Pancreas (tissue), 10 donors: ENCODE results near the gene CDH4. TPM values are rescaled to one million over a fixed set of nuclear protein-coding genes. Genes with fewer than 3 reads are reported as not detected.

Experiments
- ATAC-seq, 4 donors: fragments of 200-7000 bp; cut with Tn5 transposase; one replicate each; pipeline versions ENCODE4 v1.8.0 to v1.9.1; 2020; ENCODE audit warnings: mild to moderate bottlenecking in 4 of 4, moderate library complexity in 4 of 4
- DNase-seq, 6 donors: peaks; one replicate each; pipeline ENCODE4 v3.0.0-alpha.2; 2020
- FAIRE-seq: peaks from 2 replicates; lab custom pipeline; 2012; peaks lifted over from hg19 to GRCh38; lab: Jason Lieb, UNC
- H3K27ac ChIP-seq, 4 donors: fragments of 200-600 bp; sonication (generic); 1 replicate in 3 of 4; 2 replicates in 1 of 4; pipeline versions ENCODE4 v1.5.0 to v1.8.0; 2020
- H3K27me3 ChIP-seq, 4 donors: fragments of 200-600 bp; one replicate each; pipeline ENCODE4 v1.8.0; 2021
- H3K36me3 ChIP-seq, 3 donors: fragments of 200-600 bp; sonication (generic) in 1 of 3; one replicate each; pipeline versions ENCODE4 v1.5.0 to v1.8.0; 2020 to 2021
- H3K4me1 ChIP-seq, 3 donors: fragments of 200-600 bp; one replicate each; pipeline ENCODE4 v1.8.0; 2021
- H3K4me3 ChIP-seq, 4 donors: fragments of 200-600 bp; sonication (generic) in 2 of 4; one replicate each; pipeline versions ENCODE4 v1.5.0 to v1.8.0; 2020 to 2021
- H3K9me3 ChIP-seq, 4 donors: fragments of 200-600 bp; one replicate each; pipeline ENCODE4 v1.8.0; 2021
- WGBS, 2 donors: extraction: QIAGEN DNeasy Blood & Tissue Kit; methylation state at CpG; one replicate each; pipeline ENCODE4 v1.1.7; 2013; 5-methylcytosine and 5-hydroxymethylcytosine counted together
- intact Hi-C, 3 donors: fragments of 100-400 bp; cut with DNase I; formaldehyde crosslinking; loops; one replicate each; pipeline versions ENCODE4 v1.11.1 to v1.14.2; 2022
- polyA plus RNA-seq, 2 donors: library from polyadenylated mRNA; stranded (reverse); fragments of 200-250 nt; gene quantifications; one replicate each; pipeline ENCODE4 v1.2.3, GENCODE V29; 2013
- total RNA-seq, 6 donors: library from RNA; stranded (reverse); fragmentation: NEBNext Ultra II Directional in 4 of 6; extraction: Animal tissue kit (Norgen Biotek cat#: 25700) in 4 of 6; gene quantifications; one replicate each; pipeline versions ENCODE4 v1.2.1 to v1.2.4, GENCODE V29; 2021 to 2023
- TF ChIP-seq, protein P1 (sequence below), 4 donors: fragments of 200-600 bp; sonication (generic) in 3 of 4; IDR thresholded peaks; one replicate each; pipeline versions ENCODE4 v1.5.0 to v1.8.0; 2021; ENCODE audit warnings: antibody characterized with exemption in 4 of 4
- donor health status: healthy with polysubstance abuse.
- donor health status: DM: no; HTN: no; CAD: no; lungs with moderate emphysema.
- donor health status: DM: no; HTN: no; CAD: no.
- donor health status: control.
- donor health status: control.
- donor health status: Bipolar disorder and iron deficiency.
- donor health status: DM: yes; HTN: yes; CAD: no.
- donor health status: DM: no; HTN: no; CAD: no.
- donor health status: DM: no; HTN: no; CAD: no.
- donor health status: DM: yes; HTN: yes; CAD: no.

CDH4 gene
- total and polyA plus RNA-seq, 8 donors = 0.04 to 1.4 (median 0.27) TPM

DNA sequence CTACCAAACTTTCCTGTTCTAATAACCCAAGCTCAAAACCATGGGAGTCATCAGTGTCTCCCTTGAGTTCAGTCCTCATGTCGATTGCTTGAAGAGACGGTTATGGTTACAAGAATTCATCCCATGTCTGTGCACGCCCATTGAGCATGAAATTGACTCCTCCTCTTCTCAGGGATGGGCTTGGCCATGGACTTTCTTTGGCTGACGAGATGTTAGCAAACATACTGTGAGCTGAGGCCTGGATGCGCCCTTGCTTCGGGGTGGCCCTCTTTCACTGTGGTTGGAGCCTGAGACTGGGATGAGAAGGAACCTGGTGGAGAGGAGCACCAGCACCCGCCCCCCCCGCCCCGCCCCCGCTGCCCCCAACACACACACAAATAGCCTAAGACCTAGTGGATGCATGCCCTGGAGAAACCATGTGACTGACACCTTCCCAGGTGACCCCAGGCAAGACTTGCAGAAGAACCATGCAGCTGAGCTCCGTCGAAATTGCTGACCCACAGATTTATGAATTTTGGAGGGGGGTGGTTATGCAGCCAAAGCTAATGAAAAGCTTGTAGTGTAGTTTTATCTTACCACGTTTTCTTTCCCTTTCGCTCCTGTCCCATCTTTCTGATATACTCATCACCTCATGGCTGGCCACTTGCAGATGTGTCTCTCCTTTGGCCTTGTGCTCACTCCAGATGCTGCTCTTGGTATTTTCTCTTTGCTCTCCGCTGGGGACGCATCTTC is 231.4 kb downstream of the CDH4 start:
- H3K27ac ChIP-seq = no peak overlapping the region
- TF ChIP-seq, protein P1, sequence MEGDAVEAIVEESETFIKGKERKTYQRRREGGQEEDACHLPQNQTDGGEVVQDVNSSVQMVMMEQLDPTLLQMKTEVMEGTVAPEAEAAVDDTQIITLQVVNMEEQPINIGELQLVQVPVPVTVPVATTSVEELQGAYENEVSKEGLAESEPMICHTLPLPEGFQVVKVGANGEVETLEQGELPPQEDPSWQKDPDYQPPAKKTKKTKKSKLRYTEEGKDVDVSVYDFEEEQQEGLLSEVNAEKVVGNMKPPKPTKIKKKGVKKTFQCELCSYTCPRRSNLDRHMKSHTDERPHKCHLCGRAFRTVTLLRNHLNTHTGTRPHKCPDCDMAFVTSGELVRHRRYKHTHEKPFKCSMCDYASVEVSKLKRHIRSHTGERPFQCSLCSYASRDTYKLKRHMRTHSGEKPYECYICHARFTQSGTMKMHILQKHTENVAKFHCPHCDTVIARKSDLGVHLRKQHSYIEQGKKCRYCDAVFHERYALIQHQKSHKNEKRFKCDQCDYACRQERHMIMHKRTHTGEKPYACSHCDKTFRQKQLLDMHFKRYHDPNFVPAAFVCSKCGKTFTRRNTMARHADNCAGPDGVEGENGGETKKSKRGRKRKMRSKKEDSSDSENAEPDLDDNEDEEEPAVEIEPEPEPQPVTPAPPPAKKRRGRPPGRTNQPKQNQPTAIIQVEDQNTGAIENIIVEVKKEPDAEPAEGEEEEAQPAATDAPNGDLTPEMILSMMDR (IDR thresholded peaks at IDR 0.05) = no peak
- FAIRE-seq (no peak), DNase-seq (no peak), ATAC-seq (no peak)
- intact Hi-C loops = no loop called here
- no peaks in the 10 kb centered on the region for H3K9me3 ChIP-seq
- no peaks in the 10 kb centered on the region for H3K36me3 ChIP-seq
- no peak overlapping the region for H3K4me3 ChIP-seq
- H3K27me3 ChIP-seq = no peaks in the 10 kb centered on the region
- WGBS, 2 donors = 60 to 72% methylated on average over 16 of the region's 16 CpGs
- H3K4me1 ChIP-seq = no peaks in the 10 kb centered on the region

DNA sequence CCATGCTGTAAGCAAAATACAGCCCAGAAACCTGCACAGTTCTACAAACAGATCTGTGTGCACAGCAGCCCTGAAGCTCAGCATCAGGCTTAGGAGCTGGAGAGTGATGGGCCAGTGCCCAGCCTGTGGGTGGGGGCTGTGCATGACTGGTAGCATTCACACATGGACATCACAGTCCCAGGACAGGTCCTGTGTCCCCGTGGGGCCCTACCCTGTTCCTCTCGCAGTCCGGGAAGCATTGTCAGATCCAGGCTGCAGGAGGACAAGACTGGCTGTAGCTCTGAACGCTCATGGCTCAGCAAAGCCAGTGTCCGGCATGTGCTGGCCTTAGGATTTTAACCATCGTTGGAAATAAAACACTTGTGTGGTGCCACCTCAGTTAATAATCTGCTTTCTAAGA is 234.1 kb downstream of the CDH4 start:
- H3K4me3 ChIP-seq = no peak overlapping the region
- TF ChIP-seq, protein P1 (IDR thresholded peaks at IDR 0.05) = no peak
- no peaks in the 10 kb centered on the region for H3K4me1 ChIP-seq
- FAIRE-seq (no peak), DNase-seq (no peak), ATAC-seq (no peak)
- no peak overlapping the region for H3K27ac ChIP-seq
- WGBS, 2 donors = 69 to 81% methylated on average over 6 of the region's 6 CpGs
- no peaks in the 10 kb centered on the region for H3K27me3 ChIP-seq
- intact Hi-C loops = no loop called here
- H3K36me3 ChIP-seq = no peaks in the 10 kb centered on the region
- no peaks in the 10 kb centered on the region for H3K9me3 ChIP-seq

DNA sequence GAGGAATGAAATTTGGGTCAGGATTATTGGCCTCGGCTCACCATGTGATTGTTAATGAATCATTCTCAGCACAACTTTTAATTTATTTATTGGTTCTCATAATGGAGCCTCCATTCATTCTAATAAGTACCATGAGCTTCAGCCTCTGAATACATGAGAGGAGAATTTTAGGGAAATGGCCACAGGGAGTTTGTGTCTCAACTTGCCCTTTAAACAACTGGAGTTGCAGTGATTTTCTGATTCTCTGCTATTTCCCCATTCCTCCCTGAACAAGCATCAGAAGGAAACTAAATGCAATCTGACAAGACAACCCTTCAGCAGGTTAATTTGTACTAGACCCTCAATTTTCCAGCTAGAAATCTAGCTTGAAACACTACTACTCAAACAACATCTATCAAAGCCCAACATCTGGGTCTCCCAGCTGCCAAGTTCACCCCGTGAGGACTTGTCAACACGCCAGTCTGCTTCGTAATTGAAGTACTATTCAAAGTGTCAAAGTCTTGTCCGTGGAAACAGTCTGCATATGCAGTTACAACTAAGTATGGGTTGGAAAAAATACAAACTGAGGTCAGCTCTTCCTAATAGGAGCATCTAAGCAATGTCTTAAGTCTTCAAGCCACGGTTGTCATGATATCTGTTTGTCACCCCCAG is 235.4 kb downstream of the CDH4 start:
- no peak for ATAC-seq
- DNase-seq = no peak
- no peak for FAIRE-seq
- intact Hi-C loops = no loop called here
- no peaks in the 10 kb centered on the region for H3K27me3 ChIP-seq
- no peaks in the 10 kb centered on the region for H3K36me3 ChIP-seq
- no peaks in the 10 kb centered on the region for H3K9me3 ChIP-seq
- WGBS, 2 donors = 27 to 36% methylated on average over 6 of the region's 6 CpGs
- no peak overlapping the region for H3K27ac ChIP-seq
- TF ChIP-seq, protein P1 (IDR thresholded peaks at IDR 0.05) = no peak
- no peak overlapping the region for H3K4me3 ChIP-seq
- no peaks in the 10 kb centered on the region for H3K4me1 ChIP-seq

DNA sequence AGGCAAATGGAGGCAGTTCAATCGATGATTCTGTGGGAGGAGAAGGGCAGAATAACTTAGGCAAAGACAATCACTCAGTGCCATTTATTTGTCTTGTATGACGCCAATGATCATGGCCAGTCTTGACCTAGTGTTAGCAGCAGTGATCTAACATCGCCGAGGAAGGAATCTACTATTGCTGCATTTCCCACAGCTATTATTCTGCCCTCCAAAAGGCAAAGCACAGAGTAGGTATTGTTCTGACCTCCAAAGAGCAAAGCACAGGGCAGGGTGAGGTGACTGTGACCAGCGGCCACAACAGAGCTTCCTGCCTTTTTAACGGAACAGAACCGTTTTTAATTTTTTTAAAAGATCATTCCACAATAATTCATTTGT is 235.9 kb downstream of the CDH4 start:
- H3K4me1 ChIP-seq = no peaks in the 10 kb centered on the region
- DNase-seq (no peak), ATAC-seq (no peak), FAIRE-seq (no peak)
- WGBS, 2 donors = 40 to 48% methylated on average over 7 of the region's 7 CpGs
- H3K9me3 ChIP-seq = no peaks in the 10 kb centered on the region
- TF ChIP-seq, protein P1 (IDR thresholded peaks at IDR 0.05) = no peak
- no peak overlapping the region for H3K4me3 ChIP-seq
- intact Hi-C loops = no loop called here
- no peaks in the 10 kb centered on the region for H3K27me3 ChIP-seq
- no peaks in the 10 kb centered on the region for H3K36me3 ChIP-seq
- no peak overlapping the region for H3K27ac ChIP-seq

DNA sequence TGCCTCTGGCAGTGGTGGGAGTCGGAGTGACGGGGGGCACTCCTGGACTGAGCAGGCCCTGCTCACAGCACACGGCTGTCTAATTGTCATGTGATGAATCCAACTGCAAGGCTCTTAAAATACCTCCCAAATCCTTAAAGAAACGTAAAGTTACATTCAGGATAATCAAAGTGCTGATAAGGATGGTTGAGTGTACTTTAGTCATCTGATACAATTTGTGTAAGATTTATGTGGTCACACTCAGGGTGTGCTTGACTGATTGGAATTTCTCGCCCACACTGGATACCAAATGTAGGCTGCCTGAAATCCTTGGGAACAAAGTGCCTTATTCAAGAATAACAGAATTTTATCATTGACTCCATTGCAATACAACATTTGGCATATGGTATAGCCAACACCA is 238.7 kb downstream of the CDH4 start:
- FAIRE-seq = no peak
- Histone ChIP-seq H3K36me3 (no peaks in the 10 kb centered on the region), H3K4me3 (no peak overlapping the region), H3K4me1 (no peaks in the 10 kb centered on the region), H3K9me3 (no peaks in the 10 kb centered on the region), H3K27ac (no peak overlapping the region), H3K27me3 (peaks cover 0 to 10% (median 0%) of the 10 kb centered on the region in 4 donors)
- no peak for ATAC-seq
- no peak for DNase-seq
- 62 to 64% methylated on average over 5 of the region's 5 CpGs for WGBS, 2 donors
- TF ChIP-seq, protein P1 (IDR thresholded peaks at IDR 0.05) = no peak
- intact Hi-C loops = no loop called here
